Activated naive CD8-positive, alpha-beta T cell treated with anti-CD3 and anti-CD28 coated beads, Interleukin-2, amount 50 U/mL, for 16 hours (primary cell): ENCODE data around the gene KCTD1.

ENCODE experiments used
- DNase-seq: peaks from one replicate; pipeline ENCODE4 v3.0.0-alpha.2; 2020; ENCODE audit warnings: low read depth, low spot score

Gene KCTD1

DNA sequence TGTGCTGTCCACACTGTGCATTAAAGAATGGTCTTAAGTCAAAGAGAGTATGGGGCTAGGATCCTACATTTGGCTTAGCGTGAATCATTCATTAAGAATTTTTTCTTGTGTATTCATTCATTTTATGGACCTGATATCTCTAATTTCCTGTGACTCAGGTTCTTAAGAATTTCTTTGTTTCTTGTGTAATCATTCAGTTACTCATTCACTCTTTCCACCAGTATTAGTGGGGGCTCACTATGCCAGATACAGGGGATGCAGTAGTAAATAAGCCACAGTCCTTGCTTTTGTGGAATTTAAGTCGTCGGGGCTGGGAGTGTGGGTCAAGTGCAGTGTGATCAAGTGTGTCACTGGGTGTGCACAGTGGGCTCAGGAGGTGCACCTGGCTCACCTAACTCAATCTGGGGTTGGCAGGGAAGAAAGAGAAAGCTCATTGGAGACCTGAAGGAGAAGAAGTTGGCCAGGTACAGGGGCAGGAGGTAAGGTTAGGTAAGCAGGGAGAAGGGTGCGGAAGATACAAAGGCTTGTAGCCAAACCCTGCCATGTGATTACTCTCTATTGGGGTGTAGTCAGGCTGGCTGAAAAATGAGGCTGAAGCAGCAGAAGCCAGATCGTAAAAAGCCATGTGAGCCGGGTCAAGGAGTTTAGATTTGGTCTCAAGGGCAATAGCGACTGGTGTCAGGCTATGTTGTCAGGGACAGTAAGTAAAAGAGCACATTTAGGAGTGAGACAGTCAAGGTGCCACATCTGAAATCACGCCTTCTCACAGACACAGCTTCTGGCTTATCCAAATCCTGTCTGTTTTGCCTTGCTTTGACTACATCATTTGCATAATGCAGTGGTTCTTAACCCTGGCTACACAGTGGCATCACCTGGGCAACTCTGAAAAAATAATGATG, 67.2 kb downstream of the KCTD1 start:
- no peak for DNase-seq

DNA sequence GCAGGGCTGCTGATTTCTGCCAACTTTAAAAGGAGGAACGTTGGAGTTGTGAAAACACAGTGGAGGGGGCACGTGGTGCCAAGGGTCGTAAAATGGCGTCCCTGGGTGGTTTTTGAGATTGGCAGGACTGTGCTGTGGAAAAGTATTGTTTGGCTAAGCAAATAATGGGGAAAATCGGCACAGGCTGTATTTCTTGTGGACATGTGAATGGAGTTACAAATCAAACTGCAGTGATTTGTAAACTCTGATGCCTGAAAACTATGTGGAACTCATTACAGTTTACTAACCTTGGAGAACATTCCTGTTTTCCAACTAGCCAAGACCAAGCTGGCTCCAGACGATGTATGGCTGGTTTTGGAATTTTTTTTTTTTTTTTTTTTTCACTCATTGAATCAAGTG, 68.7 kb downstream of the KCTD1 start:
- DNase-seq: no peak

DNA sequence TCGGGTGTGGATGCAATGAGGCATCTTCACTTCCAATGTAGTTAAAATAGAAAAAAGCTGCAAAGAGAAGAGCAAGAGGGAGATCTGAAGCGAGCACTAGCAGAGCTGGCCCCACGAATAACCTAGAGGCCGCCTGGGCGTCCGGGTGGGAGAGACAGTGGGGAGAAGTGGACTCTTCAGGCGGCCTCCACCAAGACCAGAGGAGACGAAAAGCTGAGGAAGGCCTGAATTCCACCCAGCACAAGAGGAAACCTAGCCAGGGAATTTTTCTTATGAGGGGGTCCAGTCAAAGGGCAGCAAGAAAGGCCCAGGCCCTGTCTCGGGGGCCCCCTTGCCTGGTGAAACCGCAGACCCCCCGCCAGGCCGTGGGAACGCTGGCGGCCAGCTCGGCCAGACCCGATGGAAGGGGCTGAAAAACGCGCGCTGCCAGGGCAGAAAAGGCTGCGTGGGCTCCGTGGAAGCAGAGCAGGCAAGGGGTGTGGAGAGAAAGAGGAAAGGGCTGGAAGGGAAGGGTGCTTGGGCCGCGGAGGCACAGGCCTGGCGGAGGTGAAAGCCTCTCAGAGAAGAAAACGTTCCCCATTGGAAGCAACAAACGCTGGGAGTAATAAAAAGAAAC, 69.2 kb downstream of the KCTD1 start:
- no peak for DNase-seq

DNA sequence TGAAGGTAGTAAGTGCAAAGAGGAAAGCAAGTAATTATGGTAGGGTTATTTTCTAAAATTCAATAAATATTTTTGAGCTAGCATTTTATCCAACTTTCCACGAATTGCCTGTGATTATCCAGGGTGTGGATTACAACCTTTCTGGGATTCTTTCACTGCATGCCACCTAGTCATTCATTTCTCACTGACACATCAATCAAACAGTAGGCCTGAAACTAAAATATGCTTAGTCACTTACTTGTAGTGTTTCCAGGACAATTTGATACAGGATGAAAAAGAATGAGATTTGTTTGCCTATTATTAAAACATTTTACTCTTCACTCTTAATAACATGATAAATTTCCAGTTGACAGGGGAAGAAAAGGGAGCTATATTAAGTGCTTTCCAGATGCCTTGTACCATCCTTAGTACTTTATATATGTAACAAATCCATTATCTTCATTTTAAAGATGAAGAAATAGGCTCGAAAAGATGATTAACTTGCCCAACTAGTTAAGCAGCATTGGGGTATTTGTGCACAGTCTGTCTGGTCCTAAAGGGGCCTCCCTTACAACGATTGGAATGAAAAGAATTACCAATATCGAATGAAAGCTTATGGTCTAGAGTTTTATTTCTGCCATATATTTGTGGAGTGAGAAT, 70.4 kb downstream of the KCTD1 start:
- DNase-seq: no peak

DNA sequence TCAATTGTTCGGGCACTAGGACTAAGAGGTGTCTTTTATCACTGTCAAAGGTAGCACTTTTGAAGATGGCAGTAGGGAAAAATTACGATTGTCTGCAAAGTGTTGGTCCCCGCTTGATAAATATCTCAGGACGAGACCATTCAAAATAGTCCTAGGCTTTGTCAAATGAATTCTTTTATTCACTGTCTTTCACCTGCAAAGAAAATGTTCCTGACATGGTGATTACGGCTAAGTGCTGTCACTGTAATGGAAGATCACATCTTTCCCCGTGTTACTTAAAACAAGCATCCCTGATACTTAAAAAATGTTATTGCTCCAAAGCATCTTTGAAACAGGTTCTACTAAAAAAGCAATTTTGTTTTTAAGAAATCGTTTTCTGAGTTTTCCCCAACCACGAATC, 71.7 kb downstream of the KCTD1 start:
- no peak for DNase-seq

DNA sequence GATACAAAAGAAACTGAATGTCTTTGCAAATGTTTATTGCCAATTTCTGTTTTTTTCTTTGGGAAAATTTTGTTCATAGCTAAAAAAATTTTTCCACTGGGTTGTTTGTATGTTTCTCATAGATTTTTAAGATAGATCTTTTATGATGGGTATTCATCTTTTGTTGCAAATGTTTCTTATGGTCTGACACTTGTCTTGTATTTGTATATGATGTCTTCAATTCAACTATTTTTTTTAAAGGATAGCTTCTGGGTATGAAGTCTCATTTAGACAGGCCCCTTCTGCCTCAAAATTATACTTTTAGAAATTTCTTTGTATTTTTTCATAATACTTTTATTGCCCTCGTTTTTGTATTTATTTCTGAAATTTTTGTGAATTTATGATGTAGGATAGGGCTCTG, 73.8 kb downstream of the KCTD1 start:
- no peak for DNase-seq

DNA sequence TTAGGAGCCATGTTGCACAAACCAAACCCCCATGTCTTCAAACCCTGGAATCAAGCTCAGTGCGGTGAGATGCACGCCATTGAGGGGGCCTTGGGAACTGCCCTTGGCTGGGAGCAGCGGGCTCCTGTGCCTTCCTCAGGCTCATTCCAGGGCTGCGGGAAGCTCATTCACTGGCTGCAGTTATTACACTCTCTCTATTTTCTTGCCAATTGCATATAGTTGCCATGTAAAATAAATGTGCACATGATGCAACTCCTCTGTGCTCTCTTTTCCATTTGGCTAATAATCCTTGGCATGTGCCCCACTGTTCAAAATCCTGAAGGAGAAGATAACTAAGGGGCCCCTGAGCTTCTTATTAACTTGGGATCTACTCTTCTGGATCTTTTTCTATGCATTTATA, 74.7 kb downstream of the KCTD1 start:
- no peak for DNase-seq

DNA sequence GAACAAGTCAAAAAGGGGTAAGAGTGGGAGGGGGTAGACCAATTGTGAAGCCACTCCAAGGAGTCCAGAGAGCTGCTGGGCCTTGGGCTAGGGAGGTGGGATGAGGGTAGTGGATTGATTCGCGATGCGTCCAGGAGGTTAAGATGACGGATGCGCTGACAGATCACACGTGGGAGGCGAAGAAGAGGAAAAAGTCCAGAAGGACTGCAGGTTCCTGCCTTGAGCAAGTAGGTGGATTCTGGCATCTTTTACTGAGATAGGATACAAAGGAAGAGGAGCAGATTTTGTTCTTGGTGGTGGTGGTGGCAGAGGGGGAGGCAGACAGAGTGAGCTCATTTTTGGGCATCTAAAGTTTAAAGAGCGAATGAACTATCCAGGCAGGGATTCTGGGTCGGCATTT, 76.5 kb downstream of the KCTD1 start:
- DNase-seq: no peak

DNA sequence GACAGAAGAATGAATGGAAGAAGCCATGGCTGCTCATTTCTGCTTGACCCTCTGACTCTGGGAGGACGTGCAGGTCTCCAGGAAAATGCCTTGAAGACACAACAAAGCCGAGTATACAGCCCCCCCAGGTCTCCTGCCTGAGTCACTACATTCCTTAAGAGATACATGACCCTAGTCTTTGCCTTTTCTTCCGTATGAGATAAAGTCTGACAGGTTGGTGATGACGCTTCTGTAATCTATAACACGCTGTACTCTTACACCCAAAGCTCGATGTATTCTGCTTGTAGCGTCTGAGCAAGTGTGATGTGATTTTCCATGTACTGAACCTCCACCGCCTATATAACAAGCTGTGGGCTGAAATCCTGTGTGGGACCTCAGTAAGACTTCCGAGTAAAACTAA, 77.3 kb downstream of the KCTD1 start:
- DNase-seq: no peak

DNA sequence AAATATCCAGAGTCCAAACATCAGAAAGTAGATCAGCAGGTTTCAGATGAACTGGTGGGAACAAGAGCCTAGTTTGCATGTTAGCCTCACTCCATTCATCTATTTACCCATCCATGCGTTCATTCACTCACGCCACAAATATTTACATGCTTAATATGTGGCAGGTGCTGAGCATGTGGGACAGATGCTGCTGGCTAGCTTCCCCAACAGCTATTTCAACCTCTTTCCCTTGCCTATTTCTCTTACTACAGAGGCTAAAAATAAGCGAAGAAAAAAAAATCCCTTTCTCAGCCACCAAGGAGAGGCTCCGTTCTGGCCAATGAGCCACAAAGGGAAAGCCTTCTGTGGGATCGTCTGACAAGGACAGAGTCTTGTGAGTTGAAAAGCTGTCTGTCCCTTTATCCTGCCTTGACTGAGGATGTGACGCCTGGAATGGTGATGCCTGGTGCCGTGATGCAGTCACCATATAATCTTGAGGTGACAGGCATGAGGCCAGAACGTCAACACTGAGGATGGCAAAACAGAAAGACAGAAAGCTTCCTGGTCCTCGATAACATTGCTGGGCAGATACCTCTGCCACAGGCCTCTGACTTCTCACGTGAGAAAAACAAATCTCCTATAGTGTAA, 78.2 kb downstream of the KCTD1 start:
- no peak for DNase-seq

DNA sequence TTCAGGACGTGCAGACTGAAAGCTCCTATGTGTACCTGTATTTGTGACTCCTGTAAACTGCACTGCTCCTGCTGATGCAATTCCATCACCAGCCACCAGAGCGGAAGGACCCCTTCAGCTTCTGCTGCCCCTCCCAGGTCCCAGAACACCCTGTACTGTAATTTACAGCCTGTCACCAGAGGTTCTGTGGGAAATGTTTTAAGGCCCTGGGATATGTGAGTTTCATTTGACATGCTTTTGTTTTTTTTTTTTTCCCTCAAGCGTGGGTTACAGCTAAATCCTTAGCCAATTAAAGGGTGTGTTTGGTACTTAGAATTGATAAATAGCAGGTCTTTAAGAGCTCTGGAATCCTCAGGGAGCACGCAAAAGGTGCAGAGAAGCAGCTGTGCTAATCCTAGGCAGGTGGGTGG, 79.4 kb downstream of the KCTD1 start:
- DNase-seq: no peak

DNA sequence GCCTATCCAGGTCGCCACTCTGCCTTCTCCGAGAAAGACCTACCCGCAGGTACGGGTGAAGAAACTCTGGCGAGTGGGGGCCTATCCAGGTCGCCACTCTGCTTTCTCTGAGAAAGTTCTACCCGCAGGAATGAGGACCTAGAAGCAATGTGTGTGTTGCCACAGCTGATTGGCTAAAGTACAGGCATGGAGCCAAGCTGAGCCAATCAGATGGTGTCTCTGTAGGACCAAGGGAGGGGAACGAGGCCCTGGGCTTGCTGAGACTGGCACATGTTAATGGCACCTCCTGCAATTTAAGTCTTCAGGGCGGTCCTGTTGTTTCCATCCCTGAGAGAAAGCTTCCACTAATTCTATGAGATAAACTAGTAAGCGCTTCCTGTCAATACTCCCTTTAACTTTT, 82.3 kb downstream of the KCTD1 start:
- DNase-seq: no peak

DNA sequence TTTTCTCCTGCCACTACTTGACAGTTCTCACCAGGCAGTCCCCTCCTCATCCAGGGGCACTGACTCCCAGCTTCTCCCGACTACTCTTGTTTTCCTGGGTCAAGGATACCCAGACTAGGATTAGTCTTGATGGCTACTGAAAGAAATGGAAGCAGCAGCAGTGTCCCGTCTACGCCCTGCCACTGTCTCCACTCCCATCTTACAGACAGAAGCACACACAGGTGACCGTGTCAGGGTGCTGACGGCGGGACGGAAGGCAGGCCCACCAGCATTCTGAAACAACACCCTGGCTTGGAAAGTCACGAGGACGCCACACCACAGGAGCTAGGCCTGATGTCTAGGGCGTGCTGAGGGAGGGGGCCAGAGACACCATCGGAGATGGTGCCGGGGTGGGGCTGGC, 82.9 kb downstream of the KCTD1 start:
- DNase-seq: no peak

DNA sequence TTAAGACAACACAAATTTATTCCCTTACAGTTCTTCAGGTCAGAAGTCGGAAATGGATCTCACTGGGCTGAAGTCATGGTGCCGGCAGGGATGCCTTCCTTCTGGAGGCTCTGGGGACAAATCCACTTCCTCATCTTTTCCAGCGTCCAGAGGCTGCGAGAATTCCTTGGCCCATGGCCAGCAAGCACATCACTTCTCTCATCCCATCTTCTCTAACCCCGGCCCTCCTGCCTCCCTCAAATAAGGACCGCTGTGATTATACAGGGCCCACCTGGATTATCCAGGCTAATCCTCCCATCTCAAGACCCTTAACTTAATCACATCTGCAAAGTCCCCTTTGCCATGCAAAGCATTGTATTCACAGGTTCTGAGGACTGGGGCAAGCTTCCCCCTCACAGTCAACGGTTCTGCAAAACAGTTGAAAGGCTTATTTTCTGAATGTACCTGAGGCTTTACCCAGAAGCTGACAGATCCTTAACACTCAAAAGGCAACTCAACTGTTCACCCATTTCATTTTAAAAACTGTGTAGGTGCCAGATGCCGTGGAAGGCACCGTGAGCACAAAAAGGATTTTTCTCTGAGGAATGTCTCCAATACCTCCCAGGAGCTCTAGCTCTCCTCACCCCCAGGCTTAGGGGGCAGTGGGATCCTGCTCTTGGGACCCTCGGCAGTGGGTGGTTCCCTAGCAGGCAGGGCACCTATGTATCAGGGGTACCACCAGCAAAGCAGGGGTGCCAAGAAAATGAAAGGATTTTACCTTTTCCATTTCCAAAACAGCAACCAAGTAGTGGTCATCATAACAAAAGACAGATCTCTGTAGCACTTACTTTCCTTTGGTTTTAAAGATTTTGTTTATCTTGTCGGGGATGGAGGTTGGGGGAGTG, 84.0 kb downstream of the KCTD1 start:
- DNase-seq: no peak

DNA sequence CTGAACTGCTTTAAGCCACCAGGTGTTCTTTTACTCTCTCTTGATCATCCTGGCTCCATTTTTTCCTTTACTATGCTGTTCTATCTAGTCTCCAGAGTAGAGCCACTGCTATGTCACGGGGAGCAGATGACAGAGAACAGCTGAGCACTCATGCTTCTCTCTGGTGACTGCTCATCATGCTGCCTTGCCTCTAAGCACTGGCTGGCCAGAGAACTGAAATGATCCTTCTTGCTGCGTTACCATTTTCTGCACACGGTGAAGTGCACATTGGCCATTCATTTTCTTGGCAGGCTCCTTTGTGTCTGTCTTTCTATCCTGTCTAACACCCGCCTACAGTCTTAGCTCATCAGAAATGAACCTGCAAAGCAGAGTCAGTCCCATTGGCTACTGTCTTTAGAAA, 86.0 kb downstream of the KCTD1 start:
- no peak for DNase-seq

DNA sequence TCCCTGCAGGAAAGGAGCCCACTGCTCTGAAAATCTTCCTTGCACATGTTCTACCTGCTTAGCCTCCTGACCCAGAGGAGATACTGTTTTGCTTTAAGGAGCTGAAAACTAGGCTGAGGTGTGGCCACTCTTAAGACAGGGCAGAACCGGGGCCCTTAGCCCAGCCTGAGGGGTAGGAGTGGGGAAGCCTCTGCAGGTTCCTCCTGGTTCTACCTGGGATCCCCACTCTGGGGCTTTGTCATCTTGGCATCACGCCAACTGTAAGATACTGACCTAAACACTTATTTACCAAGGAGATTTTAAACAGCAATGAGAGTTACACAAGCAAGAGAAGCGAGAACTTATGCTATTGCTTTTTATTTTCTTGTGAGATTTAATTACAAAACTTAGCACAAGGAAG, 86.9 kb downstream of the KCTD1 start:
- DNase-seq: no peak

DNA sequence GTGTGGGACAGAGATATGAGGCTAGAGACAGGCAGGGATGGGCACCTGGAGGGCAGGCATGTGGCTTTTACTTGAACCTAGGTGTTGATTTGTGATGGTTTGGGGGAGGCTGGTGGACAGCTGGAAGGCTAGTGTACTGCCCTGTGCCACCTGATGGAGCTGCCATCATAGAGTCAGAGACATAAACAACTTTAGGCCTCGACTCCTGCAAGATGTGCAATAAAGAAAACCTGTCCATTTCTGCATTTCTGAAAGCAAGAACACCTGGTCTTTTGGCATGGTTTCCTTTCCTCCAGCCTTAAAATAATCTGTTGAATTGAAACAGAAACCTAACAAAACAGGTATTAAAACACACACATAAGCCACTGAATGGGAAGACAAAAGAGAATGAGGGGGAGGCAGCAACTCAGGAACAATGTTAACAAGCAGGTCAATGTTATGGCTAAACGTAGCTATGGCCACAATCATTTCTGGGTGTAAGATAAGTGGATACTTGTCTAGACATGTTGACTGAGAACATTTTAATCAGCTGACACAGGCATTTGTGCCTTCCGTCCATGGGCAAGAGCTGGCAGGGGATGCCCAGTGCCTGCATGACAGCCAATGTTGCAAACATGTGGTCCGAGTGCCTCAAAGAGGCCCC, 87.8 kb downstream of the KCTD1 start:
- no peak for DNase-seq

DNA sequence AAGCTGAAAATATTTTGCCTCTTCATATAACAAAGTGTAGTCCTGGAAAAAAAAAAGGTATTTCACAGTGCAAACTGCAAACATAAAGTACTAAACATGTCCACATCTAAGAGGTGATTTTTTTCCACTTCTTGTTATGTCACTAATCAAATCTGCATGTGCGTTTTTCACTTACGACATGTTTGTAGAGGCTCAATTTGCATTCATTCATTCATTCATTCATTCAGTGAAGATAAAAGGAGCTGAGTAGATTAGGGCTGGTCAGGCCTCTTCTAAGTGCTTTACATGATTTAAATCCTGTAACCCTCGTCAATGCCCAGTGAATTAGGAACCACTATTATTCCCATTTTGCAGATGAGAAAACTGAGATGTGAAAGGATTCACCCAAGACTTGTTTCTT, 88.5 kb downstream of the KCTD1 start:
- DNase-seq: no peak

DNA sequence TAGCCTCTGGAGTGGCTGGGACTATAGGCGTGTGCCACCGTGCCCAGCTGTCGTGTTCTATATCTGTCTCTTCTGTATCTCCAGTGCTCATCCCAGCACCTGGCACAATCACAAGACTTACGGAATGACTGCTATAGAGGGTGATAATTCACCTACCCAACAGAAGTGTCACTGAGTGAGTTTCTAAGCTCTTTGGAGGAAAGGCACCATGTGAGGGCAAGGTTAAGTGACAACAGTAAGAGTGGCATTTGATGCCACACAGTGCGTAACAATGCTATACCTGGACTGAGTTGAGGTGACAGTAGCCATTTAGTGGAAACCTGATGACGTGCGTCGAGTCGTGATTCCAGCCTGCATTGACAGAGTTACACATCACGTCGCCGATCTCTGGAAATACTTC, 89.0 kb downstream of the KCTD1 start:
- no peak for DNase-seq

DNA sequence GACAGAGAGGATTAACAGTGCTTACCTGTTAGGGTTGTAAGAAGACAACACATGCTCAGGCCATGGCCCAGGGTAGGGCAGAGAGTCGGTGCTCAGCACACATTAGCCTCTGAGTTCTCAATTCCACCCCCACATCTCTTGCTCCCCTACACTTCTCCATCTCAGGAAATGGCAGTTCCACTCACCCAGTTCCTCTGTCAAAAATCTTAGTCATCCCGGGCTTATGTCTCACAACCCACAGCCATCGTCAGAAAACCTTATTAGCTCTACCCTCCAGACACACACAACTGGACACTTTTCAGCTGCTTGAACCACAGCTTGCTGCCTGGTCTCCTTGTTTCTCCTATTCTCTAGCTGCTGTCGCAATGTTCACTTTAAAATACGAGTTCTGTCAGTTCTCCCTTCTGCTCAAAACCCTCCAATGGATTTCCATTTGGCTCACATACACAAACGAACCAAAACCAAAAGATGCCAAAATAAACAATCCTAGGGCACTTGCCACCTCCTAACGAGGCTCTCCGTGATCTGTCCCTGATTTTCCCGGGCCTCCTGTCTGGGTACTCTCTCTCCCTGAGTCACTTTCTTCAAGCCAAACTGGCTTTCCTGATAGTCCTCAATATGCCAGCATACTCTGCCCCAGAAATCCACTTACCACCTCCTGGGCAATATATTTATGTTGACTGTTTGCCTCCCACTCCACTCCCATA, 89.7 kb downstream of the KCTD1 start:
- no peak for DNase-seq
